RWPE2 (cell line): ENCODE data around the gene UCK1.

ENCODE experiments used
- ATAC-seq: fragments of 200-7000 bp; cut with Tn5 transposase; 3 replicates; pipeline ENCODE4 v1.9.1; 2021; ENCODE audit warnings: low read depth
- DNase-seq: peaks from one replicate; pipeline ENCODE4 v3.0.0-alpha.2; 2020; ENCODE audit warnings: low spot score
- H3K27ac ChIP-seq: fragments of 450-650 bp; 2 replicates; pipeline ENCODE4 v1.5.1; 2017; ENCODE audit warnings: mild to moderate bottlenecking; ENCODE audit not compliant: poor library complexity, severe bottlenecking
- H3K27me3 ChIP-seq: fragments of 250-450 bp; sonication (Bioruptor Pico); 2 replicates; pipeline ENCODE4 v1.5.1; 2021; ENCODE audit warnings: mild to moderate bottlenecking, moderate library complexity; ENCODE audit not compliant: insufficient read depth, poor library complexity, severe bottlenecking
- H3K36me3 ChIP-seq: fragments of 250-450 bp; sonication (Bioruptor Pico); 2 replicates; pipeline ENCODE4 v1.5.1; 2020; ENCODE audit warnings: low read depth, mild to moderate bottlenecking, moderate library complexity
- H3K4me1 ChIP-seq: fragments of 250-450 bp; sonication (Bioruptor Pico); 2 replicates; pipeline ENCODE4 v1.5.1; 2021; ENCODE audit warnings: mild to moderate bottlenecking, moderate library complexity; ENCODE audit not compliant: insufficient read depth, poor library complexity, severe bottlenecking
- H3K4me3 ChIP-seq: fragments of 250-450 bp; sonication (Bioruptor Pico); 2 replicates; pipeline ENCODE4 v1.5.1; 2021; ENCODE audit warnings: mild to moderate bottlenecking, moderate library complexity; ENCODE audit not compliant: severe bottlenecking
- H3K9me3 ChIP-seq: fragments of 250-450 bp; sonication (Bioruptor Pico); 2 replicates; pipeline ENCODE4 v1.5.1; 2021; ENCODE audit warnings: mild to moderate bottlenecking, moderate library complexity; ENCODE audit not compliant: severe bottlenecking
- CTCF ChIP-seq: fragments of 450-650 bp; IDR thresholded peaks from one replicate; pipeline ENCODE4 v1.5.1; 2017; ENCODE audit warnings: mild to moderate bottlenecking, moderate library complexity; ENCODE audit not compliant: poor library complexity, severe bottlenecking

The UCK1 gene

GRCh38 chr9:131557855-131558548, 26.9 kb upstream of the UCK1 start:
- Histone ChIP-seq H3K36me3 (no peaks in the 10 kb centered on the region), H3K27me3 (no peaks in the 10 kb centered on the region), H3K4me1 (peaks cover 3% of the 10 kb centered on the region), H3K4me3 (no peak overlapping the region), H3K27ac (no peak overlapping the region), H3K9me3 (no peaks in the 10 kb centered on the region)
- no peak for ATAC-seq
- DNase-seq = no peak
- TF ChIP-seq CTCF = no peak

GRCh38 chr9:131555841-131556673, 25.0 kb upstream of the UCK1 start:
- Histone ChIP-seq H3K27me3 (no peaks in the 10 kb centered on the region), H3K27ac (no peak overlapping the region), H3K36me3 (no peaks in the 10 kb centered on the region), H3K4me1 (no peaks in the 10 kb centered on the region), H3K9me3 (no peaks in the 10 kb centered on the region), H3K4me3 (no peak overlapping the region)
- TF ChIP-seq CTCF = no peak
- DNase-seq (peak; percentile 47), ATAC-seq (no peak)

- TF ChIP-seq CTCF = no peak
- Histone ChIP-seq H3K27me3 (peaks cover under 1% of the 10 kb centered on the region), H3K27ac (no peak overlapping the region), H3K9me3 (no peaks in the 10 kb centered on the region), H3K4me3 (no peak overlapping the region), H3K36me3 (no peaks in the 10 kb centered on the region), H3K4me1 (no peaks in the 10 kb centered on the region)
- ATAC-seq = no peak
- DNase-seq = peak; percentile 52
Measured at GRCh38 chr9:131554843-131555351, 23.8 kb upstream of the UCK1 start.

- Histone ChIP-seq H3K4me1 (no peaks in the 10 kb centered on the region), H3K27me3 (peaks cover 3% of the 10 kb centered on the region), H3K27ac (no peak overlapping the region), H3K4me3 (no peak overlapping the region), H3K36me3 (no peaks in the 10 kb centered on the region), H3K9me3 (no peaks in the 10 kb centered on the region)
- DNase-seq (no peak), ATAC-seq (no peak)
- no peak for TF ChIP-seq CTCF
Measured at GRCh38 chr9:131554087-131554842, 23.2 kb upstream of the UCK1 start.
